Liver (tissue), 9 donors: ENCODE measurements around the gene DCAF4L1. TPM values are rescaled to one million over a fixed set of nuclear protein-coding genes. Genes with fewer than 3 reads are reported as not detected.

Experiments used
- DNase-seq: peaks from one replicate; pipeline ENCODE4 v3.0.0-alpha.2; 2017; ENCODE audit warnings: low spot score
- H3K27ac ChIP-seq, 2 donors: one replicate each; pipeline ENCODE4 v1.7.0; 2013; ENCODE audit warnings: inconsistent platforms in 2 of 2, low read length in 2 of 2, control low read depth in 1 of 2, low read depth in 1 of 2, mild to moderate bottlenecking in 1 of 2
- H3K27me3 ChIP-seq, 4 donors: one replicate each; pipeline versions ENCODE4 v1.6.1 to v1.7.0; 2013; ENCODE audit warnings: low read length in 3 of 4, inconsistent platforms in 1 of 4, mild to moderate bottlenecking in 1 of 4, moderate library complexity in 1 of 4; ENCODE audit not compliant: control insufficient read depth in 4 of 4, insufficient read depth in 4 of 4
- H3K36me3 ChIP-seq, 4 donors: one replicate each; pipeline versions ENCODE4 v1.6.1 to v1.7.0; 2013; ENCODE audit warnings: low read length in 3 of 4, mild to moderate bottlenecking in 3 of 4, low read depth in 1 of 4, moderate library complexity in 1 of 4; ENCODE audit not compliant: control insufficient read depth in 4 of 4, insufficient read depth in 3 of 4
- H3K4me1 ChIP-seq, 4 donors: one replicate each; pipeline versions ENCODE4 v1.6.1 to v1.7.0; 2013; ENCODE audit warnings: low read length in 3 of 4, mild to moderate bottlenecking in 3 of 4, moderate library complexity in 1 of 4; ENCODE audit not compliant: control insufficient read depth in 4 of 4, insufficient read depth in 4 of 4
- H3K4me3 ChIP-seq, 3 donors: one replicate each; pipeline versions ENCODE4 v1.6.1 to v1.7.0; 2013; ENCODE audit warnings: low read length in 3 of 3, control low read depth in 1 of 3, low read depth in 1 of 3, mild to moderate bottlenecking in 1 of 3
- H3K9ac ChIP-seq, 2 donors: one replicate each; pipeline ENCODE4 v1.7.0; 2013; ENCODE audit warnings: low read length in 2 of 2, mild to moderate bottlenecking in 2 of 2, moderate library complexity in 2 of 2, control low read depth in 1 of 2, low read depth in 1 of 2
- H3K9me3 ChIP-seq, 4 donors: one replicate each; pipeline versions ENCODE4 v1.6.1 to v1.7.0; 2013; ENCODE audit warnings: low read length in 3 of 4; ENCODE audit not compliant: control insufficient read depth in 4 of 4
- EGR1 ChIP-seq, 2 donors: IDR thresholded peaks; 2 replicates each; pipeline ENCODE4 v1.6.1; 2016 to 2018; ENCODE audit warnings: antibody characterized with exemption in 2 of 2, low read depth in 2 of 2
- FOXA1 ChIP-seq: IDR thresholded peaks from 2 replicates; pipeline ENCODE4 v1.6.1; 2016; ENCODE audit warnings: antibody characterized with exemption
- FOXA2 ChIP-seq: IDR thresholded peaks from 2 replicates; pipeline ENCODE4 v1.6.1; 2016; ENCODE audit warnings: antibody characterized with exemption
- GABPA ChIP-seq, 2 donors: IDR thresholded peaks in 1 of 2; conservative IDR thresholded peaks in 1 of 2; 2 replicates each; pipeline ENCODE4 v1.6.1; 2016; ENCODE audit warnings: antibody characterized with exemption in 2 of 2, mild to moderate bottlenecking in 1 of 2, moderate library complexity in 1 of 2
- HNF4A ChIP-seq, 2 donors: conservative IDR thresholded peaks; 2 replicates each; pipeline ENCODE4 v1.6.1; 2016; ENCODE audit warnings: antibody characterized with exemption in 2 of 2, mild to moderate bottlenecking in 2 of 2
- JUND ChIP-seq, 2 donors: IDR thresholded peaks; 2 replicates each; pipeline ENCODE4 v1.6.1; 2016; ENCODE audit warnings: antibody characterized with exemption in 2 of 2
- NR2F2 ChIP-seq: IDR thresholded peaks from 2 replicates; pipeline ENCODE4 v1.6.1; 2016; ENCODE audit warnings: antibody characterized with exemption
- RAD21 ChIP-seq, 2 donors: IDR thresholded peaks; 2 replicates each; pipeline ENCODE4 v1.6.1; 2016; ENCODE audit warnings: antibody characterized with exemption in 2 of 2, mild to moderate bottlenecking in 2 of 2
- REST ChIP-seq: IDR thresholded peaks from 2 replicates; pipeline ENCODE4 v1.6.1; 2016; ENCODE audit warnings: antibody characterized with exemption, mild to moderate bottlenecking
- RXRA ChIP-seq, 2 donors: IDR thresholded peaks; 2 replicates each; pipeline ENCODE4 v1.6.1; 2017 to 2018; ENCODE audit warnings: antibody characterized with exemption in 2 of 2, mild to moderate bottlenecking in 1 of 2
- SP1 ChIP-seq: IDR thresholded peaks from 2 replicates; pipeline ENCODE4 v1.6.1; 2018; ENCODE audit warnings: antibody characterized with exemption, mild to moderate bottlenecking
- TAF1 ChIP-seq: conservative IDR thresholded peaks from 2 replicates; pipeline ENCODE4 v1.6.1; 2016; ENCODE audit warnings: antibody characterized with exemption, mild to moderate bottlenecking
- YY1 ChIP-seq: IDR thresholded peaks from 2 replicates; pipeline ENCODE4 v1.6.1; 2016; ENCODE audit warnings: antibody characterized with exemption, mild to moderate bottlenecking
- ZBTB33 ChIP-seq: IDR thresholded peaks from 2 replicates; pipeline ENCODE4 v1.6.1; 2016; ENCODE audit warnings: antibody characterized with exemption
- WGBS: extraction: QIAGEN DNeasy Blood & Tissue Kit; methylation state at CpG from one replicate; pipeline ENCODE4 v1.1.7; 2013; 5-methylcytosine and 5-hydroxymethylcytosine counted together
- polyA plus RNA-seq, 2 donors: library from polyadenylated mRNA; stranded (reverse) in 1 of 2; unstranded in 1 of 2; fragments of 200-250 nt in 1 of 2; fragments of >200 nt in 1 of 2; fragmentation: Nextera tagmentation in 1 of 2; extraction: Ambion mirVana in 1 of 2; gene quantifications; one replicate each; pipeline versions ENCODE4 v1.2.1 to v1.2.3, GENCODE V29; 2013 to 2015
- total RNA-seq, 2 donors: library from RNA; depleted of rRNA; stranded (reverse); fragments of >200 nt; gene quantifications; one replicate each; pipeline ENCODE4 v1.2.3, GENCODE V29; 2014
- TF ChIP-seq, protein P1 (sequence below): IDR thresholded peaks from 2 replicates; pipeline ENCODE4 v1.6.1; 2016; ENCODE audit warnings: antibody characterized with exemption
- TF ChIP-seq, protein P2 (sequence below): IDR thresholded peaks from 2 replicates; pipeline ENCODE4 v1.6.1; 2016; ENCODE audit warnings: antibody characterized with exemption
- TF ChIP-seq, protein P3 (sequence below): fragments of 150-350 bp; IDR thresholded peaks from 2 replicates; pipeline ENCODE4 v1.5.1; 2017; ENCODE audit warnings: improper control_type of control experiment, low read depth, low read length; ENCODE audit not compliant: missing input control
- donor health status: healthy.
- donor health status: healthy.
- donor health status: healthy.
- donor health status: healthy.
- donor health status: healthy.

Gene DCAF4L1, protein sequence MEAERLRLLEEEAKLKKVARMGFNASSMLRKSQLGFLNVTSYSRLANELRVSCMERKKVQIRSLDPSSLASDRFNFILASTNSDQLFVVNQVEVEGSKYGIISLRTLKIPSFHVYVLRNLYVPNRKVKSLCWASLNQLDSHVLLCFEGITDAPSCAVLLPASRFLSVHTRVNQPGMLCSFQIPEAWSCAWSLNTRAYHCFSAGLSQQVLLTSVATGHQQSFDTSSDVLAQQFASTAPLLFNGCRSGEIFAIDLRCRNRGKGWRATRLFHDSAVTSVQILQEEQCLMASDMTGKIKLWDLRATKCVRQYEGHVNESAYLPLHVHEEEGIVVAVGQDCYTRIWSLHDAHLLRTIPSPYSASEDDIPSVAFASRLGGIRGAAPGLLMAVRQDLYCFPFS
- total RNA-seq (under 1 TPM; under 0.01 to 0.59 TPM), polyA plus RNA-seq (under 1 TPM; 0.05 to 0.08 TPM)

GRCh38 chr4:41981456-41981855 lies at the start of gene DCAF4L1:
DCAF4L1 (plus strand) TSS chr4:41981756; CDS start chr4:41981793, 37 bp downstream.
- Histone ChIP-seq H3K9me3 (no peaks in the 10 kb centered on the region), H3K4me3 (no peak within 1 kb of the TSS), H3K27ac (no peak within 1 kb of the TSS), H3K27me3 (no peaks in the 10 kb centered on the region), H3K36me3 (no peaks in the 10 kb centered on the region), H3K9ac (no peak within 1 kb of the TSS), H3K4me1 (peaks cover 2 to 12% (median 6%) of the 10 kb centered on the region in 4 donors)
- 80% methylated on average over 12 of the region's 12 CpGs for WGBS
- TF ChIP-seq FOXA1 (no peak), SP1 (no peak), REST (no peak), HNF4A (conservative IDR thresholded peaks at IDR 0.05) (no peak), TAF1 (no peak), JUND (IDR thresholded peaks at IDR 0.05) (no peak), ZBTB33 (no peak), FOXA2 (no peak), NR2F2 (no peak), RAD21 (IDR thresholded peaks at IDR 0.05) (no peak), EGR1 (IDR thresholded peaks at IDR 0.05; ENCODE audit: low read depth in 2 of 2) (no peak), RXRA (IDR thresholded peaks at IDR 0.05) (no peak), GABPA (IDR thresholded peaks at IDR 0.05 in 1 of 2, conservative IDR thresholded peaks at IDR 0.05 in 1 of 2) (no peak), YY1 (no peak)
- TF ChIP-seq, protein P1, sequence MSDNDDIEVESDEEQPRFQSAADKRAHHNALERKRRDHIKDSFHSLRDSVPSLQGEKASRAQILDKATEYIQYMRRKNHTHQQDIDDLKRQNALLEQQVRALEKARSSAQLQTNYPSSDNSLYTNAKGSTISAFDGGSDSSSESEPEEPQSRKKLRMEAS, result no peak
- TF ChIP-seq, protein P2, sequence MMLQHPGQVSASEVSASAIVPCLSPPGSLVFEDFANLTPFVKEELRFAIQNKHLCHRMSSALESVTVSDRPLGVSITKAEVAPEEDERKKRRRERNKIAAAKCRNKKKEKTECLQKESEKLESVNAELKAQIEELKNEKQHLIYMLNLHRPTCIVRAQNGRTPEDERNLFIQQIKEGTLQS, result no peak
- TF ChIP-seq, protein P3, sequence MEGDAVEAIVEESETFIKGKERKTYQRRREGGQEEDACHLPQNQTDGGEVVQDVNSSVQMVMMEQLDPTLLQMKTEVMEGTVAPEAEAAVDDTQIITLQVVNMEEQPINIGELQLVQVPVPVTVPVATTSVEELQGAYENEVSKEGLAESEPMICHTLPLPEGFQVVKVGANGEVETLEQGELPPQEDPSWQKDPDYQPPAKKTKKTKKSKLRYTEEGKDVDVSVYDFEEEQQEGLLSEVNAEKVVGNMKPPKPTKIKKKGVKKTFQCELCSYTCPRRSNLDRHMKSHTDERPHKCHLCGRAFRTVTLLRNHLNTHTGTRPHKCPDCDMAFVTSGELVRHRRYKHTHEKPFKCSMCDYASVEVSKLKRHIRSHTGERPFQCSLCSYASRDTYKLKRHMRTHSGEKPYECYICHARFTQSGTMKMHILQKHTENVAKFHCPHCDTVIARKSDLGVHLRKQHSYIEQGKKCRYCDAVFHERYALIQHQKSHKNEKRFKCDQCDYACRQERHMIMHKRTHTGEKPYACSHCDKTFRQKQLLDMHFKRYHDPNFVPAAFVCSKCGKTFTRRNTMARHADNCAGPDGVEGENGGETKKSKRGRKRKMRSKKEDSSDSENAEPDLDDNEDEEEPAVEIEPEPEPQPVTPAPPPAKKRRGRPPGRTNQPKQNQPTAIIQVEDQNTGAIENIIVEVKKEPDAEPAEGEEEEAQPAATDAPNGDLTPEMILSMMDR, result no peak
- no peak for DNase-seq
